GM21390 (cell line): ENCODE data around the gene SLC22A17.
"Not testable (repeated sequence)": the region's sequence is repeated elsewhere in the genome, so short reads cannot be mapped to it uniquely, and the experiment has no call there.

Experiments
- ATAC-seq: cut with Tn5 transposase; IDR thresholded peaks from one replicate; pipeline ENCODE4 v1.9.1; 2021; ENCODE audit not compliant: unreplicated experiment

SLC22A17 gene

GRCh38 chr14:23346693-23347405 lies 5.8 kb downstream of the SLC22A17 start:
- ATAC-seq: no peak

- ATAC-seq: no peak
Observed at GRCh38 chr14:23345987-23346692, 6.5 kb downstream of the SLC22A17 start.

- no peak for ATAC-seq
Observed at GRCh38 chr14:23344481-23344880, 8.2 kb downstream of the SLC22A17 start.

- no peak for ATAC-seq
Observed at GRCh38 chr14:23339506-23340268, 13.0 kb downstream of the SLC22A17 start.

- ATAC-seq: no peak
Observed at GRCh38 chr14:23335623-23336022, 17.1 kb downstream of the SLC22A17 start.

GRCh38 chr14:23327947-23328744 lies 24.5 kb downstream of the SLC22A17 start:
- ATAC-seq: no peak

GRCh38 chr14:23326491-23327332 lies 26.0 kb downstream of the SLC22A17 start:
- ATAC-seq: no peak

- ATAC-seq: not testable (repeated sequence)
Observed at GRCh38 chr14:23325746-23326145, 26.9 kb downstream of the SLC22A17 start.

- no peak for ATAC-seq
Observed at GRCh38 chr14:23324993-23325392, 27.7 kb downstream of the SLC22A17 start.

GRCh38 chr14:23324455-23324846 lies 28.2 kb downstream of the SLC22A17 start:
- no peak for ATAC-seq

GRCh38 chr14:23323838-23324454 lies 28.7 kb downstream of the SLC22A17 start:
- ATAC-seq: no peak

GRCh38 chr14:23322568-23323517 lies 29.8 kb downstream of the SLC22A17 start:
- ATAC-seq: no peak

GRCh38 chr14:23321572-23322547 lies 30.8 kb downstream of the SLC22A17 start:
- ATAC-seq: peak; percentile 0

GRCh38 chr14:23320584-23321571 lies 31.8 kb downstream of the SLC22A17 start, which contains the start of gene PABPN1:
Gene PABPN1 (plus strand): TSS chr14:23321457. CDS start chr14:23321470, 13 bp downstream.
- peak; percentile 87 for ATAC-seq

GRCh38 chr14:23319746-23320583 lies 32.7 kb downstream of the SLC22A17 start:
- ATAC-seq: no peak
